Natural killer cell (primary cell): ENCODE results near the gene AIDA. TPM values are rescaled to one million over a fixed set of nuclear protein-coding genes. Genes with fewer than 3 reads are reported as not detected.

Experiments
- ATAC-seq, 3 donors: fragments of 150-1000 bp in 2 of 3; fragments of 200-7000 bp in 1 of 3; cut with Tn5 transposase; 1 replicate in 1 of 3; 2 replicates in 2 of 3; pipeline ENCODE4 v1.10.0; 2021; ENCODE audit warnings: mild to moderate bottlenecking in 2 of 3, moderate library complexity in 2 of 3
- DNase-seq, 2 donors: peaks; one replicate each; pipeline versions ENCODE4 v3.0.0 to v3.0.0-alpha.2; 2013 to 2021; ENCODE audit warnings: mixed read lengths in 1 of 2
- H3K27ac ChIP-seq: one replicate; pipeline ENCODE4 v1.5.1; 2013; ENCODE audit warnings: mild to moderate bottlenecking, low read length
- H3K27me3 ChIP-seq: one replicate; pipeline ENCODE4 v1.6.1; 2013; ENCODE audit warnings: low read length; ENCODE audit not compliant: control insufficient read depth, insufficient read depth
- H3K36me3 ChIP-seq: one replicate; pipeline ENCODE4 v1.6.1; 2013; ENCODE audit warnings: low read length; ENCODE audit not compliant: control insufficient read depth, insufficient read depth
- H3K4me1 ChIP-seq: one replicate; pipeline ENCODE4 v1.6.1; 2013; ENCODE audit warnings: low read length; ENCODE audit not compliant: control insufficient read depth, insufficient read depth
- H3K4me3 ChIP-seq: one replicate; pipeline ENCODE4 v1.5.1; 2013; ENCODE audit warnings: low read length
- H3K9me3 ChIP-seq: one replicate; pipeline ENCODE4 v1.6.1; 2013; ENCODE audit warnings: low read length; ENCODE audit not compliant: control insufficient read depth, insufficient read depth
- H3K27ac Mint-ChIP-seq, 2 donors: one replicate each; pipeline ENCODE4 v1.8.0; 2022; ENCODE audit warnings: mild to moderate bottlenecking in 2 of 2, mixed read lengths in 2 of 2, moderate library complexity in 1 of 2
- H3K27me3 Mint-ChIP-seq, 2 donors: one replicate each; pipeline ENCODE4 v1.8.0; 2022; ENCODE audit warnings: low read depth in 2 of 2, mixed read lengths in 2 of 2
- H3K36me3 Mint-ChIP-seq: one replicate; pipeline ENCODE4 v1.8.0; 2022; ENCODE audit warnings: mixed read lengths
- H3K4me1 Mint-ChIP-seq, 2 donors: one replicate each; pipeline ENCODE4 v1.8.0; 2022; ENCODE audit warnings: mixed read lengths in 2 of 2
- H3K4me3 Mint-ChIP-seq: one replicate; pipeline ENCODE4 v1.8.0; 2022; ENCODE audit warnings: mild to moderate bottlenecking, moderate library complexity, mixed read lengths
- H3K9me3 Mint-ChIP-seq, 2 donors: one replicate each; pipeline ENCODE4 v1.8.0; 2022; ENCODE audit warnings: mixed read lengths in 2 of 2
- WGBS: methylation state at CpG from one replicate; pipeline ENCODE4 v1.1.7; 2013; ENCODE audit warnings: missing lambda C conversion rate; ENCODE audit not compliant: insufficient coverage; 5-methylcytosine and 5-hydroxymethylcytosine counted together
- intact Hi-C: fragments of 100-400 bp; cut with micrococcal nuclease; formaldehyde crosslinking; loops from one replicate; pipeline ENCODE4 v1.14.2; 2022
- total RNA-seq, 4 donors: library from RNA; stranded (reverse); fragments of 120-200 nt in 1 of 4; gene quantifications; one replicate each; pipeline versions ENCODE4 v1.2.3 to v1.2.4, GENCODE V29; 2013 to 2022
- TF ChIP-seq, protein P1 (sequence below): fragments of 200-600 bp; IDR thresholded peaks from one replicate; pipeline ENCODE4 v1.8.0; 2022; ENCODE audit warnings: antibody characterized with exemption

AIDA gene
- total RNA-seq, 3 donors from 2014 or later (not counting 1 experiment from before 2014, with no cell fraction given), result 29.7 to 37.2 (median 33.7) TPM

DNA sequence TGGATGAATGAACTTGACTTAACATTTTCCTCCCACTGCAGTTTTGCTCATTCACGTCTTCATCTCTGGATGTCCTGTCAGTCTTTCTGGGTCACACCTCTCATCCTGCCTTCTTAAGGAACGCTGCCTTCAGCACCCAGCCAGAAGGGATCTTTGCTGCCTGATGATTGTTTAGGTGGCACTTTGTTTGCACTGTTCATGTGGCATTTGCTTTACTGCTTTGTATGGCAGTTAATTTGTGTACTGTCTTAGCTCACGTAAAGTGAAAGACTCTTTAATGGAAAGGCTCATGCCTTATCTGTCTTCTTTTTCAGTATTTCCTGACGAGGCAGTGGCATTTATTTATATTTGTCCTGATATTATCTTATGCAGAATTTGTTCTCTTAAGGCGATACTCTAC, 89.5 kb downstream of the AIDA start:
- no peaks in the 10 kb centered on the region for H3K9me3 ChIP-seq
- no peaks in the 10 kb centered on the region for H3K27me3 Mint-ChIP-seq
- H3K4me3 ChIP-seq, result no peak overlapping the region
- H3K4me1 Mint-ChIP-seq, result peaks cover 18 to 23% of the 10 kb centered on the region in 2 donors
- H3K36me3 Mint-ChIP-seq, result peaks cover 8% of the 10 kb centered on the region
- no peak overlapping the region for H3K27ac Mint-ChIP-seq
- H3K36me3 ChIP-seq, result peaks cover 28% of the 10 kb centered on the region
- no peaks in the 10 kb centered on the region for H3K9me3 Mint-ChIP-seq
- no peaks in the 10 kb centered on the region for H3K27me3 ChIP-seq
- ATAC-seq (no peak), DNase-seq (no peak)
- peaks cover 7% of the 10 kb centered on the region for H3K4me1 ChIP-seq
- WGBS, result 98% methylated on average over 3 of the region's 5 CpGs
- TF ChIP-seq, protein P1, sequence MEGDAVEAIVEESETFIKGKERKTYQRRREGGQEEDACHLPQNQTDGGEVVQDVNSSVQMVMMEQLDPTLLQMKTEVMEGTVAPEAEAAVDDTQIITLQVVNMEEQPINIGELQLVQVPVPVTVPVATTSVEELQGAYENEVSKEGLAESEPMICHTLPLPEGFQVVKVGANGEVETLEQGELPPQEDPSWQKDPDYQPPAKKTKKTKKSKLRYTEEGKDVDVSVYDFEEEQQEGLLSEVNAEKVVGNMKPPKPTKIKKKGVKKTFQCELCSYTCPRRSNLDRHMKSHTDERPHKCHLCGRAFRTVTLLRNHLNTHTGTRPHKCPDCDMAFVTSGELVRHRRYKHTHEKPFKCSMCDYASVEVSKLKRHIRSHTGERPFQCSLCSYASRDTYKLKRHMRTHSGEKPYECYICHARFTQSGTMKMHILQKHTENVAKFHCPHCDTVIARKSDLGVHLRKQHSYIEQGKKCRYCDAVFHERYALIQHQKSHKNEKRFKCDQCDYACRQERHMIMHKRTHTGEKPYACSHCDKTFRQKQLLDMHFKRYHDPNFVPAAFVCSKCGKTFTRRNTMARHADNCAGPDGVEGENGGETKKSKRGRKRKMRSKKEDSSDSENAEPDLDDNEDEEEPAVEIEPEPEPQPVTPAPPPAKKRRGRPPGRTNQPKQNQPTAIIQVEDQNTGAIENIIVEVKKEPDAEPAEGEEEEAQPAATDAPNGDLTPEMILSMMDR, result no peak
- no peak overlapping the region for H3K27ac ChIP-seq
- intact Hi-C loops, result no loop called here
- no peak overlapping the region for H3K4me3 Mint-ChIP-seq

DNA sequence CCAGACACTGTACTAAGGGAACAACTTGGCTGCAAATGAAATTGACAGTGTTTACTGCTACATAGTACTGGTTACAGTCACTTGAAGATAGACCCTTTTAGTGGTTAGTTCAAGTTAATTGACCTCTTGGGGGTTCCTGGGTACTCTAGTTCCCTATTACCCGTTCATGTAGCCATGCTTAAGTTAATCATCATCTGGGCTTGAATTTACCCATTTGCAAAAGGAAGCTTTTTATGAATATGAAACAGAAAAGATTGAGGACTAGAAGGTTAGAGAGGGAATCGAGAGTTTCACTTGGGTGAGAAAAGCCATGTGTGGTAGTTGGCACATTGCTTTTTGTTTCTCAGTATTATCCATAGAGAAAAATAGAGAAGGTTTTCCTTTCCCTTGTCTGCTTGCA, 91.7 kb downstream of the AIDA start:
- H3K27ac ChIP-seq, result no peak overlapping the region
- H3K4me3 Mint-ChIP-seq, result peak overlapping the region; percentile 47
- intact Hi-C loops, result no loop called here
- peaks cover 13% of the 10 kb centered on the region for H3K4me1 ChIP-seq
- H3K27ac Mint-ChIP-seq, result no peak overlapping the region
- no peak overlapping the region for H3K4me3 ChIP-seq
- H3K4me1 Mint-ChIP-seq, result peaks cover 23 to 26% of the 10 kb centered on the region in 2 donors
- H3K27me3 Mint-ChIP-seq, result peaks cover 5 to 8% of the 10 kb centered on the region in 2 donors
- no peaks in the 10 kb centered on the region for H3K9me3 ChIP-seq
- TF ChIP-seq, protein P1, result no peak
- no peaks in the 10 kb centered on the region for H3K27me3 ChIP-seq
- no peaks in the 10 kb centered on the region for H3K9me3 Mint-ChIP-seq
- H3K36me3 Mint-ChIP-seq, result no peaks in the 10 kb centered on the region
- 83% methylated on average over 2 of the region's 2 CpGs for WGBS
- ATAC-seq, result no peak
- DNase-seq, result no peak
- peaks cover 11% of the 10 kb centered on the region for H3K36me3 ChIP-seq

DNA sequence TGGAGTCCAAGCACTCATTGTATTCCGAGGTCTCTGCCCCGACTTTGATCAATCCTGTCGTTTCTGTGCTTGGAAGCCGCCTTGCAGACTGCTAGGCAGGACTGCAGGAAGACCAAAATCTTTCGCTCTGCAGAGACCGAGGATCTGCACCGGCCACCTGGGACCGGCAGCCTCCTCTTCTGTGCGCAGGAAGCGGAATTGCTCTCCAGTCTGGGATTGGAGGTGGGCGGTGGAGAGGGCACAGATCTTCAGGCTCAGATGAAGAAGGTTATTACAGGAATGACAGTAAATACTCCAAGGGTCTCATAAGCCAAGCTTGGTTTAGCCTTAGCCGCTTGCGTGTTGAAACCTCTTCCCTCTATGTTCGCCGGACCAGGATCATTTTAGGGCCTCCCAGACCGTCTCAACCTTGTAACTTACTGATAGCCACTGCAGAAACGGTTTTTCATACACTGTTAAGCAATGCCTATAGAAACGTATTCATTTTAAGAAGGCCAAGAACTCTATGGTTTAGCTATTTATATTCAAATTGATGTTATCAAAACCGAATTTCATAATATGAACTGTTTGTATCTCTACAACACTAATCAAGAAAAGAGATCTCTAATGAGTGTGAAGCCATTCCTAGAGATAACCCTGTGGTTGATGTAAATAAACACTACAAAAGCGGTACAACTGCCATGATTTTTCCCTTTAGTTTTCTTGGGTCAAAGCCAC, 93.3 kb downstream of the AIDA start:
- peaks cover 12% of the 10 kb centered on the region for H3K27me3 ChIP-seq
- no peak overlapping the region for H3K27ac ChIP-seq
- DNase-seq, result peak in 1 of 2 donors; percentile 38
- WGBS, result 30% methylated on average over 18 of the region's 20 CpGs
- Mint-ChIP-seq H3K4me1 (peaks cover 23 to 26% of the 10 kb centered on the region in 2 donors), H3K27ac (peak overlapping the region; percentile 87 to 96), H3K36me3 (no peaks in the 10 kb centered on the region), H3K27me3 (peaks cover 15 to 24% of the 10 kb centered on the region in 2 donors), H3K9me3 (no peaks in the 10 kb centered on the region), H3K4me3 (peak overlapping the region; percentile 85)
- peak overlapping the region; percentile 55 for H3K4me3 ChIP-seq
- intact Hi-C loops, result no loop called here
- no peak for ATAC-seq
- TF ChIP-seq, protein P1, result no peak
- peaks cover 5% of the 10 kb centered on the region for H3K36me3 ChIP-seq
- no peaks in the 10 kb centered on the region for H3K9me3 ChIP-seq
- H3K4me1 ChIP-seq, result peaks cover 13% of the 10 kb centered on the region

Other genes starting within 250 kb of the AIDA start
- 1 to 10 TPM in 1 of 3 donors, under 1 TPM in 1, not detected in 1; 0.21 to 1.4 TPM for gene HHIPL2, start 164.4 kb downstream of the AIDA start, total RNA-seq
- gene TAF1A, start 122.6 kb downstream of the AIDA start, total RNA-seq, result 10 to 100 TPM in 1 of 3 donors, 1 to 10 TPM in 2; 5.2 to 10.4 (median 7.1) TPM
- 10 to 100 TPM; 87.0 to 98.8 (median 94.0) TPM for gene MIA3, start 94.4 kb downstream of the AIDA start, total RNA-seq
- gene BROX, start 73 bp upstream of the AIDA start, total RNA-seq, result 10 to 100 TPM; 68.3 to 75.2 (median 74.5) TPM
- not detected for gene FAM177B, start 24.7 kb upstream of the AIDA start, total RNA-seq
- 1 to 10 TPM; 3.7 to 6.0 (median 4.8) TPM for gene DISP1, start 102.5 kb upstream of the AIDA start, total RNA-seq